ENCODE measurements around the gene SPEM2. TPM values are rescaled to one million over a fixed set of nuclear protein-coding genes. Genes with fewer than 3 reads are reported as not detected.

SPEM2 gene
- polyA plus RNA-seq, 1 donor from 2014 or later = not detected

- Histone ChIP-seq H3K4me3 (ENCODE audit: low read length) (no peak overlapping the region), H3K9ac (ENCODE audit: low read length) (no peak overlapping the region), H3K9me2 (ENCODE audit: insufficient read depth, low read length) (no peaks in the 10 kb centered on the region), H3K27me3 (ENCODE audit: insufficient read depth, low read depth, low read length) (no peaks in the 10 kb centered on the region), H3K27ac (ENCODE audit: low read length) (no peak overlapping the region), H3K4me2 (ENCODE audit: low read length) (no peak overlapping the region), H3F3A (ENCODE audit: insufficient read depth, low read length, poor library complexity, severe bottlenecking) (no peaks in the 10 kb centered on the region), H4K20me1 (ENCODE audit: insufficient read depth) (no peaks in the 10 kb centered on the region), H3K36me3 (ENCODE audit: insufficient read depth, low read length) (no peaks in the 10 kb centered on the region), H2AFZ (ENCODE audit: low read depth, low read length) (no peak overlapping the region), H3K9me3 (ENCODE audit: low read length) (no peaks in the 10 kb centered on the region), H3K79me2 (replicated peaks; ENCODE audit: insufficient read depth, low read length) (peaks cover 52% of the 10 kb centered on the region)
- TF ChIP-seq MXI1 (conservative IDR thresholded peaks at IDR 0.05; ENCODE audit: poor library complexity, severe bottlenecking) = no peak
- no peak for TF ChIP-seq EZH2 (IDR thresholded peaks at IDR 0.05; ENCODE audit: borderline replicate concordance, insufficient read depth, low read length, poor library complexity, severe bottlenecking)
- TF ChIP-seq EP300 (conservative IDR thresholded peaks at IDR 0.05; ENCODE audit: poor library complexity, severe bottlenecking) = no peak
- no peak for TF ChIP-seq TAF1 (IDR thresholded peaks at IDR 0.05; ENCODE audit: low read depth)
- TF ChIP-seq RAD21 (conservative IDR thresholded peaks at IDR 0.05) = no peak
- TF ChIP-seq POLR2AphosphoS5 (IDR thresholded peaks at IDR 0.05) = no peak
- no peak for TF ChIP-seq REST (IDR thresholded peaks at IDR 0.05; ENCODE audit: borderline replicate concordance)
- TF ChIP-seq CTCF (IDR thresholded peaks at IDR 0.05; ENCODE audit: poor library complexity, severe bottlenecking) = no peak
- TF ChIP-seq SMC3 (conservative IDR thresholded peaks at IDR 0.05; ENCODE audit: poor library complexity) = no peak
Observed at GRCh38 chr17:7476494-7476893, 51.1 kb downstream of the SPEM2 start.

GRCh38 chr17:7476951-7477350 lies 51.5 kb downstream of the SPEM2 start:
- Histone ChIP-seq H3K27ac (ENCODE audit: low read length) (no peak overlapping the region), H3K27me3 (ENCODE audit: insufficient read depth, low read depth, low read length) (no peaks in the 10 kb centered on the region), H3K9me3 (ENCODE audit: low read length) (no peaks in the 10 kb centered on the region), H3K9me2 (ENCODE audit: insufficient read depth, low read length) (no peaks in the 10 kb centered on the region), H3K9ac (ENCODE audit: low read length) (no peak overlapping the region), H3K79me2 (replicated peaks; ENCODE audit: insufficient read depth, low read length) (peaks cover 53% of the 10 kb centered on the region), H4K20me1 (ENCODE audit: insufficient read depth) (no peaks in the 10 kb centered on the region), H3K4me2 (ENCODE audit: low read length) (no peak overlapping the region), H3F3A (ENCODE audit: insufficient read depth, low read length, poor library complexity, severe bottlenecking) (no peaks in the 10 kb centered on the region), H3K4me3 (ENCODE audit: low read length) (peak overlapping the region; percentile 91), H3K36me3 (ENCODE audit: insufficient read depth, low read length) (no peaks in the 10 kb centered on the region), H2AFZ (ENCODE audit: low read depth, low read length) (no peak overlapping the region)
- TF ChIP-seq POLR2AphosphoS5 (IDR thresholded peaks at IDR 0.05) (no peak), CTCF (IDR thresholded peaks at IDR 0.05; ENCODE audit: poor library complexity, severe bottlenecking) (no peak), REST (IDR thresholded peaks at IDR 0.05; ENCODE audit: borderline replicate concordance) (no peak)
